HepG2 (cell line): Measurements from ENCODE around the gene STK11. TPM values are rescaled to one million over a fixed set of nuclear protein-coding genes. Genes with fewer than 3 reads are reported as not detected.

Experiments
- GMEB1 ChIP-seq: sonication (generic); formaldehyde crosslinking; IDR thresholded peaks from 2 replicates; pipeline ENCODE4 v1.5.1; 2020; ENCODE audit warnings: missing genetic modification reagents, mild to moderate bottlenecking, borderline replicate concordance
- HINFP ChIP-seq: sonication (generic); formaldehyde crosslinking; IDR thresholded peaks from 2 replicates; pipeline ENCODE4 v1.4.0; 2020; ENCODE audit warnings: low read depth, mild to moderate bottlenecking, missing genetic modification reagents
- HMGXB4 ChIP-seq, 2 experiments: sonication (generic) in 1 of 2; formaldehyde crosslinking in 1 of 2; IDR thresholded peaks; 2 replicates each; pipeline versions ENCODE4 v1.4.0 to v1.6.1; 2018 to 2020; ENCODE audit warnings: missing genetic modification reagents in 2 of 2, borderline replicate concordance in 1 of 2, low read depth in 1 of 2, mild to moderate bottlenecking in 1 of 2, missing biosample characterization in 1 of 2
- IRF9 ChIP-seq: sonication (generic); formaldehyde crosslinking; IDR thresholded peaks from 2 replicates; pipeline ENCODE4 v1.8.0; 2022; ENCODE audit warnings: missing genetic modification reagents, mild to moderate bottlenecking, borderline replicate concordance
- ISX ChIP-seq: sonication (generic); formaldehyde crosslinking; conservative IDR thresholded peaks from 2 replicates; pipeline ENCODE4 v1.5.0; 2020; ENCODE audit warnings: missing genetic modification reagents
- KLF6 ChIP-seq: IDR thresholded peaks from 2 replicates; pipeline ENCODE4 v1.8.0; 2016; ENCODE audit warnings: missing biosample characterization, missing genetic modification reagents
- MTERF4 ChIP-seq: sonication (generic); formaldehyde crosslinking; IDR thresholded peaks from 2 replicates; pipeline ENCODE4 v1.8.0; 2023; ENCODE audit warnings: mild to moderate bottlenecking, missing genetic modification reagents
- RBM39 ChIP-seq: fragments of 200-400 bp; formaldehyde crosslinking; IDR thresholded peaks from one replicate; pipeline ENCODE4 v1.6.1; 2018; ENCODE audit warnings: antibody characterized with exemption, mild to moderate bottlenecking, low read depth, low read length; ENCODE audit not compliant: poor library complexity, severe bottlenecking
- REL ChIP-seq: sonication (generic); formaldehyde crosslinking; conservative IDR thresholded peaks from 2 replicates; pipeline ENCODE4 v1.8.0; 2022; ENCODE audit warnings: mild to moderate bottlenecking, missing genetic modification reagents, moderate library complexity
- XRCC5 ChIP-seq: fragments of 200-400 bp; formaldehyde crosslinking; optimal IDR thresholded peaks from 2 replicates; pipeline ENCODE3; 2017; ENCODE audit warnings: mild to moderate bottlenecking, low read length
- ZBTB44 ChIP-seq: sonication (generic); formaldehyde crosslinking; IDR thresholded peaks from 2 replicates; pipeline ENCODE4 v1.4.0; 2020; ENCODE audit warnings: missing genetic modification reagents
- ZFP36L1 ChIP-seq: sonication (generic); formaldehyde crosslinking; IDR thresholded peaks from 2 replicates; pipeline ENCODE4 v1.8.0; 2022; ENCODE audit warnings: mild to moderate bottlenecking, missing genetic modification reagents, moderate library complexity
- ZMYM4 ChIP-seq: sonication (generic); formaldehyde crosslinking; IDR thresholded peaks from 2 replicates; pipeline ENCODE4 v1.8.1; 2023; ENCODE audit warnings: mild to moderate bottlenecking, missing genetic modification reagents
- ZNF180 ChIP-seq: sonication (generic); formaldehyde crosslinking; IDR thresholded peaks from 2 replicates; pipeline ENCODE4 v1.4.0; 2020; ENCODE audit warnings: low read depth, missing genetic modification reagents, borderline replicate concordance
- ZNF232 ChIP-seq: sonication (generic); formaldehyde crosslinking; IDR thresholded peaks from 2 replicates; pipeline ENCODE4 v1.4.0; 2020; ENCODE audit warnings: missing genetic modification reagents, borderline replicate concordance
- ZNF296 ChIP-seq: sonication (generic); formaldehyde crosslinking; conservative IDR thresholded peaks from 2 replicates; pipeline ENCODE4 v1.5.0; 2020; ENCODE audit warnings: mild to moderate bottlenecking, missing genetic modification reagents
- ZNF605 ChIP-seq: sonication (generic); formaldehyde crosslinking; IDR thresholded peaks from 2 replicates; pipeline ENCODE4 v1.8.0; 2022; ENCODE audit warnings: mild to moderate bottlenecking, missing genetic modification reagents
- ZNF703 ChIP-seq: sonication (generic); formaldehyde crosslinking; IDR thresholded peaks from 2 replicates; pipeline ENCODE4 v1.5.1; 2020; ENCODE audit warnings: missing genetic modification reagents, mild to moderate bottlenecking, moderate library complexity, borderline replicate concordance
- ZNF746 ChIP-seq: sonication (generic); formaldehyde crosslinking; IDR thresholded peaks from 2 replicates; pipeline ENCODE4 v1.8.0; 2022; ENCODE audit warnings: mild to moderate bottlenecking, missing genetic modification reagents
- polyA plus RNA-seq, 8 experiments: library from polyadenylated mRNA; depleted of rRNA in 3 of 8; stranded (reverse) in 7 of 8; unstranded in 1 of 8; fragments of >200 nt; fragmentation: Illumina TruSeq in 4 of 8; extraction: Trizol in 4 of 8; gene quantifications; 2 replicates each; pipeline versions ENCODE4 v1.2.1 to v1.2.3, GENCODE V29; 2011 to 2016; ENCODE audit warnings: low read depth in 4 of 8, missing spikeins in 1 of 8, mixed read lengths in 1 of 8; ENCODE audit not compliant: insufficient read depth in 1 of 8
- total RNA-seq, 5 experiments: library from RNA; depleted of rRNA; stranded (reverse); fragments of >200 nt; fragmentation: Illumina TruSeq; extraction: Trizol; gene quantifications; 2 replicates each; pipeline ENCODE4 v1.2.3, GENCODE V29; 2016; ENCODE audit warnings: low read depth in 1 of 5

STK11 gene
- total and polyA plus RNA-seq, 2 of the 13 experiments (the other 11 are each of a cell fraction or from before 2014, with no cell fraction given): 27.5 to 43.6 TPM

- TF ChIP-seq ZNF746 (CRISPR knock-in tag) (peak; percentile 9; the same call in 1 of the 2 replicates), MTERF4 (CRISPR knock-in tag) (0 out of 2 replicates have a peak, but pooled peaks have one; percentile 30), ZNF703 (CRISPR knock-in tag) (no peak), ZNF232 (CRISPR knock-in tag) (no peak), RBM39 (peak; percentile 0), ZNF296 (peak; percentile 78), ZMYM4 (CRISPR knock-in tag) (peak; percentile 36), ZFP36L1 (CRISPR knock-in tag) (no peak), ISX (no peak), ZBTB44 (CRISPR knock-in tag) (no peak), KLF6 (CRISPR knock-in tag) (peak; percentile 15; the same call in 1 of the 2 replicates), ZNF605 (CRISPR knock-in tag) (no peak), GMEB1 (CRISPR knock-in tag) (peak; percentile 33; the same call in 1 of the 2 replicates), IRF9 (peak; percentile 37; the same call in 1 of the 2 replicates), REL (CRISPR knock-in tag) (0 out of 2 replicates have a peak, but pooled peaks have one; percentile 51), HMGXB4 (CRISPR knock-in tag; IDR thresholded peaks at IDR 0.05; ENCODE audit: borderline replicate concordance in 1 of 2, low read depth in 1 of 2) (peak in 1 of 2 experiments; percentile 38; a peak in 2 of 4 replicates), ZNF180 (CRISPR knock-in tag) (no peak), HINFP (CRISPR knock-in tag) (peak; percentile 61; the same call in 1 of the 2 replicates), XRCC5 (no peak)
These were observed 64.1 kb downstream of the STK11 start (continued) for GRCh38 chr19:1269478-1270212.
